Stimulated activated CD4-positive, alpha-beta T cell treated with anti-CD3 and anti-CD28 coated beads, Interleukin-2, amount 100 ng/mL, for 24 hours (primary cell): ENCODE results near the gene KLC3.
A peak's percentile ranks its signal among the peaks of the same experiment; 100 is the strongest.

Experiments used
- DNase-seq, 2 donors: peaks; one replicate each; pipeline ENCODE4 v3.0.0-alpha.2; 2020

KLC3 gene

DNA sequence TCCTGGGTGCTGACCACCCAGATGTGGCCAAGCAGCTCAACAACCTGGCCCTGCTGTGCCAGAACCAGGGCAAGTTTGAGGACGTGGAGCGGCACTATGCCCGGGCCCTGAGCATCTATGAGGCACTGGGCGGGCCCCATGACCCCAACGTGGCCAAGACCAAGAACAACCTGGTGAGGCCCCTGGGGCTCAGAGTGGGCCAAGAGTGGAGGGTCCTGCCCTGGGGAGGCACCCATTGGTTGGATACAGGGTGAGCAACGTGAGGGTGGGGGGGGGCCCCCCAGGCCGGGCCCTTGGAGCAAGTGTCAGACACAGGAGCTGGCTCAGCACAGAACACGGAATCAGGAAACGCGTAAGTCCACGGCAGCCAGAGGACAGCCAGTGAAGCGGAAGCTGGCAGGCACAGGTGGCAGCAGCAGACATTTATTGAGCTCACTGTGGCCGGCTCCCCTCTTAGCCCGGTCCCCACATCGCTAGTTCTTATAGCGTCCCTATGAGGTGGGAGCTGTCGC lies 8.9 kb downstream of the KLC3 start:
- DNase-seq, result no peak

DNA sequence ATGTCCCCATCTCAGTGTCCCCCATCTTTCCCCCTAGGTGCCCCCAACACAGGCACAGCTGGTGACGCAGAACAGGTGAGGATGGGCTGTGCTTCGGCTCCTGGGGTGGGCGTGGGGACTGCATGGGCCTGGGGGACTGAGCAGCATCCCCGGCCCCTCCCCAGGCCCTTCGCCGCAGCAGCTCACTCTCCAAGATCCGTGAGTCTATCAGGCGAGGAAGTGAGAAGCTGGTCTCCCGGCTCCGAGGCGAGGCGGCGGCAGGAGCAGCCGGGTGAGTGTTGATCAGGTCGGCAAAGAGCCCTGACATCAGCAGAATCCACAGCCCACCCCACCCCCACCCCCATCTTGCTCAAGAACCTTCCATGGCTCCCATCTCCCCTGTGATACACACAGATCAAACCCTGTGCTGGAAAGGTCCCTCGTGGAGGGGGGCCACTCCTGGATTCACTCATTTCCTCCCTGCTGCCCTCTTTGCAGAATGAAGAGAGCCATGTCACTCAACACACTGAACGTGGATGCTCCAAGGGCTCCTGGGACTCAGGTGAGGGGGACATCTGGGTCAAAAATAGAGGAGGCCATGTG lies 10.0 kb downstream of the KLC3 start:
- no peak for DNase-seq

DNA sequence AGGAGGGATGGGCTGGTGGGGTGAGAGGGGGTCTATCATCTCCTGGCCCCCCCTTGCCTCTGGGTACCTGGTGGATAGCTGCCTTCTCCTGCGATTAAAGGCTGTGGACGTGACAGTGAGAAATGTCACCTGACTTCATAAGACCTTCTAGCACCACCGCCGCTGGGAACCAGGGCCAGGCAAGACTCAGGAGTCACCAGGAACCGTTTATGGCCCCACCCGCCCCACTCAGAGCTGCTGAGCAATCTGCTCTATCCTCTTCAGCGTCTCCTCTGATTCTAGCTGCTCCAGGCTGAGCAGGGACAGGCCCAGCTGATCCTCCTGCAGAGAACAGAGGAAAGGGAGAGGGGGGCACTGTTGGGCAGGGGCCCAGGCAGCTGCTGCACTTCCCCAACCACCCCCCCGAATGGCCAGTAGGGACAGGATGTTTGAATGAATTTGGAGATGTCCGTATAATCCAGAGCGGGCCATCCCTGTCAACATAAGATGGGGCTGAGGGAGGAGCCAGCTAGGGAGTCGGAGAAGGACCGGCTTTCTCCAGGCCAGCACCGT lies 10.9 kb downstream of the KLC3 start:
- no peak for DNase-seq

DNA sequence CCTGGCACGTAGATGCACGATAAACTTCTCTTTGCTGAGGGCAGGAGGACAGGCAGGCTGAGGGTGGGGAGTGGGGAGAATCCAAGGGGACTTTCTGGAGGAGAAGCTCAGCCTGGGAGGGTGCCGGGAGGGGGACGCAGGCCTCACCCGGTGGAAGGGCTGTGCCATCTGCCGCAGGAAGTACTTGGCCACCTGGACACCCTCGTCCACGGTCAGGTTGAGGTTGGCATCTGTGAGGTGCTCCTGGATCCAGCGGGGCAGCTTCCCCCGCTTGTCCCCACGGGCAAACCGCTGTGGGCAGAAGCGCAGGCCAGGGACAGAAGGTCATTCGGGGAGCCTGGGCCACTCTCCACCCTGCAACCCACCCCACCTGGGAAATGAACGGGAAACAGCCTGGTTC lies 11.5 kb downstream of the KLC3 start:
- no peak for DNase-seq

DNA sequence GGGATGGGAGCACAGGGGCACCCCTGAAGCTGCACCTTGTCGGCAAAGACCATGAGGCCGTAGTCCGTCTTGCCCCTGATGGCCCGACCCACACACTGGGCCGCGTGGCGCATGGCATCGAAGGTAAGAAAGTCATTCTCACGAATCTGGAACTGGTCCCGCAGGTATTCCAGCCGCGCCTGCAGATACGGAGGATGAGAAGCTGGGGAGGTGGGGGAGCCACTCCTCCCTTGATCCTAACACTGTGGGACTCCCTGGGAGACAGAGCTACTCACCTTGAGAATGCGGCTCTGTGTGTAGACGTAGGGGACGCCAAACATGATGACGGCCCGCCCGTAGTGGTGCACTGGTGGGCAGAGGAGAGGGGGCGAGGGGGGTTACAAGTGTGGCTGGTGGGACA lies 11.9 kb downstream of the KLC3 start:
- no peak for DNase-seq

DNA sequence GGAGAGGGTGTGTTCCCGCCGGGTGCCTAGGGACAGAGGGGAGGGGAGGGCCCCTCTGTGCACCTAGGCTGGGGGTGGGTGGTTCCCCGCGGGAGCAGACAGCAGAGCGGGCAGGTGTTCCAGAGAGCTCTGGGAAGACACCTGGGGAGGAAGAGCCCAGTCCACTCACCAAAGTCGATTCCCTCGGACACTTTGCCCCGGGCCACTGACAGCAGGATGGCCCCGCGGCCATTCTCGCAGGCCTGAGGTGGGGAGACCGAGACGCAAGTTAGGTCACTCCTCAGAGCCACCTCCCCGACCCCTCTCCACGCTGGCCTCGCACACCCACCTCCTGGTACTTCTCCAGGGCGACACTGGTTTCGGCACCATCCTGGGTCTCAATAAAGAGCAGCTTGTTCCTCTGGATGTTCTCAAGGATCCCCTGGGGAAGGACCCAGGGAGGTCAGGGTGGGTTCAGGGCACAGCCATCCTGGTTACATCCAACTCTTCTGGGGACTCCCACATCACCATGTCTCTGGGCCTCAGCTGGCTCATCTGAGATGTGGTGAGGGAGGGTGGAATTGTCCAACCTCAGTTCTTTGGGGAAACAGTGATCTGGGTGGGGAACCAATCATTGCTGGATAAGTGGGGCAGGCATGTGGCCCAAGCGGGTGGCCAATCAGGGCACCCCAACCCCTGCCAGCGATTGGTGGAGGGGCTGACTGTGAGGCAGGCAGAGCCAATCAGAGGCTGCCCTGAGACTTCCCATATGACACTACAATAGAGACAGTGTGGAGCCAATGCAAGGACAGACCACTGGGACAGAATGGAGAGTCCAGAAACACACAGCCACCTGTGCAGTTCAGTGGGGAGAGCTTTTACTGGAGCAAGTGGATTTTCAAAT lies 12.6 kb downstream of the KLC3 start:
- no peak for DNase-seq

DNA sequence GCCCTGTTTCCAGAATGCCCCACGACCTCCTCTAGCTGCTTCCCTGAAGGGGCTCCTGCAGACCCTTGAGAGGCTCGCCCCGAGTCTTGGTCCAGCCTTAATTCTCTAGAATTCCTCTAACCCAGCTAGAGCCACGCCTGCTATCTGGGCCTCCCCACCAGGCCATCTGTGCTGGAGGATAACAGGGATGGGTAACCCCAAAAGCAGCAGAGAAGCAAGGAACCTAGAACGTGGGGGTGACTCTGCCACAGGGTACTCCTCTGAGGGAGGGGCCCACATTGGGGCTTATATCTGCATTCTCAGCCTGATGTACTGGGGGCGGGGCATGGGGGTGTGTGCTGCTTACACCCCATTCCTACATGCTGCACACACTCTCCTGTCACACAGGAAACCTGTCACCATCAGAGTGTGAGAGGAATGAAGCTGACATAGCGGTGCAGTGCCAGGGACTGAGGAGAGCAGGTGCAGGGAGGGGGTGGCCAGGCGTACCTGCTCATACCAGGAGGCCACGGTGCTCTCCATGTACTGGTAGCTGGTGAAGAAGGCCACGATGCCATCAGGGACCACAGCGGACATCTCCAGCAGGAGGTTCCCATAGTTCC lies 13.8 kb downstream of the KLC3 start:
- DNase-seq, result no peak

DNA sequence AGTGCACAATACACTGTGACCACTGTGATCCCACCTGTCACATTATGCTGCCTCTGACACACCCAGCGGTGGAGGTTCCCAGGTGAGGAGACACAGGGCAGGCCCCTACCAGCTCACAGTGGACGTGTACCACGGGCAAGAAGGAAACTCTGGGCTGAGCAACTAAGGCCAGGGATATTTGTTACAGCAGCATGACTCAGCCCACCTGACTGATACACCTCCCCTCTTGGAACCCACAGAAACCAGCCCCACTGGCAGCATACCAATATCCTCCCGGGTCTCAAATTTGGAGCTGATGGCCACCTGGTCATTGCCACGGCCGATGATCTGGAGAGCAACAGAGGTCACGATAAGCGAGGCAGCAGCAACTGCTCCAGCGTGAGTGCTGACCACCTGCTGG lies 14.9 kb downstream of the KLC3 start:
- no peak for DNase-seq

DNA sequence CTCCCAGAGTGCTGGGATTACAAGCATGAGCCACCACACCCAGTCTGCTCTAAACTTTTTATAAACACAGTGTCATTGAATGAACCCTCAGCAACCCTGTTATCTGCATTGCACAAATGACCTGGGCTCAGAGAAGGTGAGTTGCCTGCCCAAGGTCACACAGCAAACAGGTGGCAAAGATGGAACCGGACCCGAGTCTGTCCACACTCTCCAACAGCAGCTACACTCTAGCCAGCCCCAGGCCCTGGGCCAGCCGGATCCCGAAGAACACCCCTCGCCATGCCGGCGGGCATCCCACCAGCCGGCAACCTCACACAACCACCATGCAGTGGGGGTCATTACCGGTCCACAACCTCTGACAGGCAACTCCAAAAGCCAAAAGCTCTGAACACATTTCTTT lies 15.4 kb downstream of the KLC3 start:
- DNase-seq, result no peak

DNA sequence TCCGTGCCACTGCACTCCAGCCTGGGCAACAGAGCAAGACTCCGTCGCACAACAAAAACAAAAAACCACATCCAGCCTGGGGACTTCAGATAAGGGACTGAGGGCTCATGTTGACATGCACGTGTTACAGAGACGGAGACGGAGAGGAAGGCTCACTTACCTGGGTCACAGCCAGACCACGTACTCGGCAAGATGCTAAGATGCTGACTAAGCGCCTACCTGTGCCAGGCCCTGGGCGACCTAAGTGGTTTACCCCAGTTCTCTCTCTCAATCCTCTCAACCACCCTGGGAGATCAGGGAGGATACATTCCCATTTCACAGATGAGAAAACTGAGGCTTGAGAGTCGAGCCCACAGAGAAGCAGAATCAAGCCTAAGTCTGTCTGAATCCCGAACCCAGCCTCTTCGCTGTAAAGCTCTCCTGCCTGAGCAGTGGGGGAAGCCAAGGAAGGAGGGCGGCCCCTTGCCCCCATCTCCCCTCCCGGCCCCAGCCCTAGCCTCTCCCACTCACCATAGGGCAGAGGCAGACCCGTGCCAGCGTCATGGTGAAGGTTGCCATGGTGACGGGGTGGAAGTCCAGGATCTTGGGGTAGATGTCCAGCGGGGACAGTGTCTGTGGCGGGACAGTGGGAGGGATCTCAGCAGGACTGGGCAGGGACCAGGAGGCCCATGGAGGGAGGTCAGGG lies 16.4 kb downstream of the KLC3 start:
- no peak for DNase-seq

DNA sequence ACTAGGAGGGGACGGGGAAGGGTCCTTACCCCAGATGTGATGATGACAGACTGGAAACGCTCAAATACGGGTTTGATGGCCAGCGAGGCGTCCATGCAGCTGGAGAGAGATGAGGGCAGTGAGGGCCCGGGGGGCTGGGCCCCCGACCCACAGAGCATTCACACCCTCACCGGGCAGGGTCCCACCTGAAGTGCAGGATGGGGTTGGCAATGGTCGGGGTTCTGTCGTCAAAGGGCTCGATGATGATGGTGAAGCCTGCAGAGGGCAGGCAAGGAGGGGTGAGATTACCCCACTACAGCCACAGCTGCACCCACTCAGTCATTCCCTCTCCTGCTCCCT lies 16.9 kb downstream of the KLC3 start:
- no peak for DNase-seq

DNA sequence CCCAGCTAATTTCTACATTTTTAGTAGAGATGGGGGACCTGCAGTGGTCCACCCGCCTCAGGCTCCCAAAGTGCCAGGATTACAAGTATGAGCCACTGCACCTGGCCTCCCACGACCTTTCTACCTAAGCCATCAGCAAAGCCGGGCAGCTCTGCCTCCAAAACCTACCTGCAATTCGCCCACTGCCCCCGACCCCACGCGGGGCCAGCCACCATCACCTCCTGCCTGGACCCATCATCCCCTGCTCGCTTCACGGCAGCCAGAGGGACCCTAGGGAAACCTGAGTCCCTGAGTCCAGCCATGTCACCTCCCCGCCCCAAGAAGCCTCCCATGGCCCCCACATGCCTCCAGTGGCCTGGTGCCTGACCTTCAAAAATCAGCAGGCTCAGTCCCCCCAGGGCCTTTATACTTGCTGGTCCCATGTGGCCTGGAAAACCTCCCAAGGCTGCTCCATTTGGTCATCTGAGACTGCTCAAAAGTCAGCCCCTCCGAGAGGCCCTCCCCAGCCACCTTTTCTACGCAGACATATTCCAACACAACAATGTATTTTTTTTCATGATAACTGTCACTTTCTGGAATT lies 17.8 kb downstream of the KLC3 start:
- no peak for DNase-seq

DNA sequence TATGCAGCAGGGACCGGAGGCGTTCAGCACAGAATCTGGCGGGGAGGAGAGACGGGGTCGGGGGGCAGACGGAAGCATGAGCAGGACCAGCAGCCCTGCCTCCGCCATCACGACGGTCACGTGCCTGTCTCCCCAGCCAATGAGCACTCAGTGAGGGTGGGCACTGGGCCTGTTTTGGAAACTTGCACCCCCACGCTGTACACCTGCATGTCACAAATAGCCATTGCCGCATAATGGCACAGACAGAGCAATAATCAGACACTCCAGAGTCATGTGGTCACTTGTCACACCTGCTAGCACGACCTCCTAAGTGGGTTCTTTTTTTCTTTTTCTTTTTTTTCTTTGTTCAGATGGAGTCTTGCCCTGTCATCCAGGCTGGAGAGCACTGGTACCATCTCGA lies 21.1 kb downstream of the KLC3 start:
- no peak for DNase-seq

DNA sequence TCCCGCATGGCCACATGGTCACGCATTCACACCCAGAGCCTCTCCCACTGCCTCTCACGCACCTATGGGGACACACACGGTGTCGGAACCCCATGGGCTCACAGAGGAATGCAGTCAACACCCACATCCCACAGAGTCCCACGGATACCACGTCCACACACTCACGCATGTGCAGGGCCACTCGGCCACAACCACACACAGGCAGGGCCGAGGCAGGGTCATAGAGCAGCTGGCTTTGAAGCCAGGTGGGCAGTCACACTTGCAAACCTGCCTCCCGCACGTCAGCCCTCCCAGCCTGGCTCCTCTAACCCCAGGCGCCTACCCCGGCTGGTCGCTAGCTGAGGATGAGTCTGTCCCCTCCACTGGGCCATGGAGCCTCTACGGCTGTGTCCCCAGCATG lies 21.7 kb downstream of the KLC3 start:
- DNase-seq, result no peak

DNA sequence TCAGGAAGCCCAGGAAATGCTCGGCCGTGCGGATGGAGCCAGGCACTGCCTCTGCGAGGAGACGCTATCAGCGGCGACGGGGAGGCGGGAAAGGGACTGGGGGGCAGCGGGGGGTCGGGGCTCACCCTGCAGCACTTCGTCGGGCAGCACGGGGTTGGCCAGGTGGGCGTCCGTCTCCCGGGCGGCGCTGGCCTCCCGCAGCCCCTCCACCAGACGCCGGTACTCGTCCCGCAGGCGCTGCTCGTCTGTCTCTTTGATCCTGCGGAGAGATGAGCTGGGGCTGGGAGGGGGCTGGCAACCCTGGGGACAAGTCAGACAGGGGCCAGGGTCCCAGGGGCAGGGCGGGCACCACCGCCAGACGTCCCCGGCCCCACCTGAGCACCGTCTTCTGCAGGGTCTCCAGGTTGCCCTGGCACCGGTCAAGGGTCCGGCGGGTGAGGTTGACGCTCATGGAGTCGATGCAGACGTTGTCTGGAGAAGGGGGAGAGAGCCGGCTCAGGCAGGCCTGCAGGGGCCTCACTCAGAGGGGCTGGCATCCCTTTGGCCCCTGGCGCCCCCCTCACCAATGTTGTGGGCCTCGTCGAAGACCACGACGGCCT lies 23.4 kb downstream of the KLC3 start:
- DNase-seq, result no peak

DNA sequence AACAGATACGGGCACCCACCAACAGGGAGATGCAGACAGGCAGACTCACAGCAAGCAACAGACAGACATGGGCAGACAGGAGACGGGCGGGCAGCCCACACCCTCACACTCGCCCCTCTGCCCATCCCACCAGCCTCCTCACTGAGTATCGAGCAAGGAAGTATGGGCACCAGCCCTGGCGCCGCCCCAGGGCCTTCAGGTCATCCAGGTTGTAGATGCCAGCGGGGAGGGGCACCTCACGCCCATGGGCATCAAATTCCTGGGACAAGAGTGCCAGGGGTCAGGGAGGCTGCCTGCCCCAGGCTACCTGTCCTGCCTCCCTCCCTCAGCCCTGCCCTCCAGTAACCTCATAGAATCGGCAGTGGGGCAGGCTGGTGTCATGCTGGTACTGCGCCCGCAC lies 24.1 kb downstream of the KLC3 start:
- DNase-seq, result no peak

DNA sequence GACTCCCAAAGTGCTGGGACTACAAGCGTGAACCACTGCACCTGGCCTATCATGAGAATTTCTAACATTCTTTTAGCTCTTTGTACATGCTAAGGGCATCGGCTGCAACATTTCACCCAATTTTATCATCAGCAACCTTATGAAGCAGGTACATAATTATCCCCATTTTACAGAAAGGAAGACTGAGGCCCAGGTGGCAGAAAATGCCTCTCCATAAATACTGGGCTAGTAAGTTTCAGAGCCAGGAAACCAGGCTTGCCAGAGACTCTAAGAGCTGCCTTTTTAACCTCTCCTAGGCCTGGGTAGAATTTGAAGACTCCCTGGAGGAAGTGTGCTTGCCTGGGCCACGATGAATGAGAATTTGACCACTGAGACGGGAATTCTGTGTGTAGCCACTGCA lies 27.6 kb downstream of the KLC3 start:
- no peak for DNase-seq

DNA sequence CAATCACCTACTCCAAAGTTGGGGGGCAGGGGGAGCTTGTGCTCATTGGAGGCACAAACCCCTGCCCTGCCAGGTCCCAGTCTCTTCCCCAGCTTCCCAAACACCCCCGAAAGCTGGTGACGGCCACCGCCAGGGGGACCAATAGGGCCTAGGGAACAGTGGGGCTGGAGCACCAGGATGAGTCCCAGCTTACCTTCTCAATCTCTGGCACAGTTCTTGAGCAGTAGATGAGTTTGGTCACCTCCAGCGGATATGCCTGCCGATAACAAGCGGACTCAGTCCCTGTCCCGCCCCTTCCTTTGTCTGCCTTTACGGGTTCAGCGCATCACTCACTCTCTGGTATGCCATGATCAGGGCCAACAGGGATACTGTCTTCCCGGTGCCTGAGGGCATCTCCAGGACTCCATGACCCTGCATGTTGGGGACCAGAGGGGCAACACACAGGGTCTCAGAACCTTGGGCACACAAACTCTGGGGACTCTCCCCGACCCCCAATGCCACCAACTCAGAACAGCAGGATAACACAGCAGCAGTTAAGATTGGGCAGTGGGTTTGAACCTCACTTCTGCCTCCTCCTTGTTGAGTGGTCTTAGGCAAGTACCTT lies 28.3 kb downstream of the KLC3 start:
- no peak for DNase-seq

DNA sequence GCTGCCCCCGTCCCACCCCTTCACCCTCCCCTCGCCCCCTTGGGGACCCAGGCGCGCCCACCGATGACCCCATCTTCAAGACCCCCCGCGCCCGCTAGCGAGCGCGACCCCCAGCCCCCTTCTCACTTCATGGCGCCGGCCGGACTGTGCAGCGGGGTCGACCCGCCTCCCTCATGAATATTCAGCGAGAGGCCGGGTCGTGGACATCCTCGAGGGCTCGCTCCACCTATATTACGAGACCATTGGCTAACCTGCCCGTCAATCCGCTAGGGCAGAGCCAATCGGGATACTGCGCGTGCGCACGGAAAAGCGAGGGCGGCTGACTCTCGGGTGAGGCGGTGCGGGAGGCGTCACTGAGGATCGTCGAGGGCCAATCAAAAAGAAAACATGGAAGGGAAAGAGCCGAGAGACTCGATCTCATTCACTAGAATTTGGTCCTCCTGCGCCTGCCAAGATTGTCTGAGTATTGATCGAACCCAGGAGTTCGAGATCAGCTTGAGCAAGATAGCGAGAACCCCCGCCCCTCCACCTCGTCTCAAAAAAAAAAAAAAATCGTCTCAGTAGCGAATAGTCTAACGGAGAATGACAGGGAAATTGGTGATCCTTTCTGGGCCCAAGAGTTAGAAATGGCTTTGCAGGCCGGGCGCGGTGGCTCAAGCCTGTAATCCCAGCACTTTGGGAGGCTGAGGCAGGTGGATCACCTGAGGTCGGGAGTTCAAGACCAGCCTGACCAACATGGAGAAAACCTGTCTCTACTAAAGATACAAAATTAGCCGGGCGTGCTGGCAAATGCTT lies 30.1 kb downstream of the KLC3 start, which contains the start of gene ERCC2:
ERCC2 (minus strand) TSS at position 164 of the 795 bp plus-strand sequence; CDS start at position 131, 33 bp downstream.
- DNase-seq, result peak; percentile 100

DNA sequence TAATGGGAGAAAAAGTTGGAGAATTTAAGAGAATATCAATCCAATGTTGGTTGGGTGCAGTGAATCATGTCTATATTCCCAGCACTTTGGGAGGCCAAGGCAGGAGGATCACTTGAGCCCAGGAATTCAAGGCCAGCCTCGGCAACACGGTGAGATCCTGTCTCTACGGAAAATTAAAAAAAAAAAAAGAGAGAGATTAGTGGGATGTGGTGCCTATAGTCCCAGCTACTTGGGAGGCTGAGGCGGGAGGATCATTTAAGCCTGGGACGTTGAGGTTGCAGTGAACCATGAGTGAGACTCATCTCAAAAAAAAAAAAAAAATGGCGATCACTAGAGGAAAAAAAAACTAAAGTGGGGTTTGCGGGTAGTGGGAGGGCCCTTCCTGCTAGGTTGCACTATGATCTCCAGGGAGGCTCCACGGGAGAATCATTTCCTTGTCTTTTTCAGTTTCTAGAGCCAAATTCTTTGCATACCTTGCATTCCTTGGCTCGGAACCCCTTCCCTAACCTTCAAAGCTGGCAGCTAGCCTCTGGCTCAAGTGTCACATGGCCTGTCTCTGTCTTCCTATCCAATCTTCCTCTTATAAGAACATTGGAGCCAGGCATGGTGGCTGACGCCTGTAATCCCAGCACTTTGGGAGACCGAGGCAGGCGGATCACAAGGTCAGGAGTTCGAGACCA lies 35.6 kb downstream of the KLC3 start:
- DNase-seq, result no peak
